Endothelial cell of umbilical vein (primary cell): ENCODE measurements around the gene ATP13A3. TPM values are rescaled to one million over a fixed set of nuclear protein-coding genes. Genes with fewer than 3 reads are reported as not detected.

Source experiments
- BruUV-seq: library from RNA; stranded (reverse); fragments of 400-500 nt; replicated peaks from 2 replicates; lab custom pipeline; 2021; lab: Mats Ljungman, UMichigan
- CTCF ChIA-PET: fragments of 300-600, 350-600 bp; sonication (Branson Sonifier 250); formaldehyde crosslinking; loops from one replicate; lab custom pipeline; 2021; ENCODE audit warnings: antibody characterized with exemption, inconsistent platforms; lab: Charles Lee
- POLR2A ChIA-PET: fragments of 300-600, 350-600 bp; sonication (Branson Sonifier 250); formaldehyde crosslinking; loops from one replicate; lab custom pipeline; 2021; ENCODE audit warnings: antibody characterized with exemption, inconsistent platforms; lab: Charles Lee
- DNase-seq: peaks from one replicate; pipeline ENCODE4 v3.0.0-alpha.2; 2011; ENCODE audit warnings: low read depth, low spot score
- FAIRE-seq: peaks from 2 replicates; lab custom pipeline; 2011; peaks lifted over from hg19 to GRCh38; lab: Jason Lieb, UNC
- H2AFZ ChIP-seq: 2 replicates; pipeline ENCODE4 v1.6.0; 2012; ENCODE audit warnings: low read depth, low read length, control low read depth, inconsistent platforms
- H3K27ac ChIP-seq: 2 replicates; pipeline ENCODE4 v1.5.1; 2011; ENCODE audit warnings: low read depth, mild to moderate bottlenecking, control low read depth, low read length, moderate library complexity; ENCODE audit not compliant: insufficient read depth
- H3K27me3 ChIP-seq, 2 experiments: 2 replicates each; pipeline versions ENCODE4 v1.6.0 to v1.6.1; 2011; ENCODE audit warnings: low read length in 2 of 2, mixed read lengths in 1 of 2; ENCODE audit not compliant: control insufficient read depth in 2 of 2, insufficient read depth in 2 of 2
- H3K36me3 ChIP-seq, 2 experiments: 2 replicates in 1 of 2; 3 replicates in 1 of 2; pipeline ENCODE4 v1.5.1; 2011; ENCODE audit warnings: low read length in 2 of 2, mild to moderate bottlenecking in 1 of 2, moderate library complexity in 1 of 2; ENCODE audit not compliant: control insufficient read depth in 2 of 2, insufficient read depth in 2 of 2; ENCODE audit errors: extremely low read depth in 1 of 2
- H3K4me1 ChIP-seq: 3 replicates; pipeline ENCODE4 v1.5.1; 2011; ENCODE audit warnings: mild to moderate bottlenecking, low read length; ENCODE audit not compliant: control insufficient read depth, insufficient read depth; ENCODE audit errors: extremely low read depth
- H3K4me2 ChIP-seq: 2 replicates; pipeline ENCODE4 v1.6.1; 2011; ENCODE audit warnings: low read length, control low read depth, mixed read lengths; ENCODE audit not compliant: insufficient read depth
- H3K4me3 ChIP-seq, 3 experiments: fragments of 200-600 bp in 1 of 3; sonication (generic), shearing (Covaris generic) in 1 of 3; replicated peaks in 1 of 3; 2 replicates each; pipeline ENCODE4 v1.5.1; 2011 to 2016; ENCODE audit warnings: control low read depth in 3 of 3, low read length in 3 of 3, mild to moderate bottlenecking in 2 of 3, inconsistent platforms in 1 of 3, low read depth in 1 of 3, moderate library complexity in 1 of 3; ENCODE audit not compliant: insufficient read depth in 1 of 3
- H3K79me2 ChIP-seq: 2 replicates; pipeline ENCODE4 v1.6.0; 2012; ENCODE audit warnings: low read length, inconsistent platforms; ENCODE audit not compliant: control insufficient read depth, insufficient read depth
- H3K9ac ChIP-seq: replicated peaks from 2 replicates; pipeline ENCODE3; 2011; ENCODE audit warnings: low read length, control low read depth; ENCODE audit not compliant: insufficient read depth; ENCODE audit errors: extremely low read depth
- H3K9me1 ChIP-seq: replicated peaks from 3 replicates; pipeline ENCODE4 v1.6.0; 2011; ENCODE audit warnings: mild to moderate bottlenecking, low read length; ENCODE audit not compliant: control insufficient read depth, insufficient read depth; ENCODE audit errors: extremely low read depth
- H3K9me3 ChIP-seq: replicated peaks from 2 replicates; pipeline ENCODE4 v1.5.1; 2012; ENCODE audit warnings: low read length, inconsistent platforms; ENCODE audit not compliant: control insufficient read depth, insufficient read depth
- H4K20me1 ChIP-seq: replicated peaks from 2 replicates; pipeline ENCODE3; 2011; ENCODE audit warnings: mild to moderate bottlenecking, low read length; ENCODE audit not compliant: control insufficient read depth, insufficient read depth; ENCODE audit errors: extremely low read depth
- EZH2 ChIP-seq: IDR thresholded peaks from 2 replicates; pipeline ENCODE4 v1.6.1; 2012; ENCODE audit warnings: borderline replicate concordance, low read depth, mild to moderate bottlenecking, moderate library complexity, low read length, inconsistent platforms; ENCODE audit not compliant: severe bottlenecking
- FOS ChIP-seq: IDR thresholded peaks from 2 replicates; pipeline ENCODE4 v1.6.1; 2011; ENCODE audit warnings: mild to moderate bottlenecking, low read length, moderate library complexity, borderline replicate concordance; ENCODE audit not compliant: insufficient read depth
- GATA2 ChIP-seq: IDR thresholded peaks from 2 replicates; pipeline ENCODE4 v1.7.0; 2011; ENCODE audit warnings: low read depth, mild to moderate bottlenecking, moderate library complexity, mixed read lengths, low read length; ENCODE audit not compliant: insufficient read length, insufficient read depth
- JUN ChIP-seq: IDR thresholded peaks from 2 replicates; pipeline ENCODE4 v1.6.1; 2011; ENCODE audit warnings: borderline replicate concordance, low read depth; ENCODE audit not compliant: insufficient read length, insufficient read depth
- MYC ChIP-seq: IDR thresholded peaks from one replicate; pipeline ENCODE4 v1.6.1; 2011; ENCODE audit warnings: mild to moderate bottlenecking, low read depth, low read length
- POLR2A ChIP-seq: IDR thresholded peaks from 2 replicates; pipeline ENCODE4 v1.6.1; 2012; ENCODE audit warnings: low read depth, mild to moderate bottlenecking, control low read depth, low read length
- POLR2AphosphoS5 ChIP-seq: IDR thresholded peaks from 2 replicates; pipeline ENCODE4 v1.6.1; 2012; ENCODE audit warnings: low read depth, mild to moderate bottlenecking, control low read depth, low read length, moderate library complexity; ENCODE audit not compliant: insufficient read depth
- dilution Hi-C: fragments of 300-500 bp; cut with MboI; formaldehyde crosslinking; loops from one replicate; pipeline ENCODE4 v1.15.0; 2019; ENCODE audit warnings: low sequenced_read_pairs; ENCODE audit not compliant: extremely low pct_ligation_motif_present
- intact Hi-C: fragments of 100-400 bp; cut with micrococcal nuclease; formaldehyde crosslinking; loops from one replicate; pipeline ENCODE4 v1.10.0; 2022
- polyA plus RNA-seq, 4 experiments: library from polyadenylated mRNA; depleted of rRNA in 3 of 4; stranded (reverse) in 3 of 4; unstranded in 1 of 4; fragments of >200 nt; gene quantifications; 2 replicates each; pipeline versions ENCODE4 v1.2.1 to v1.2.3, GENCODE V29; 2011 to 2012; ENCODE audit warnings: missing spikeins in 1 of 4
- total RNA-seq: library from RNA; stranded (reverse); gene quantifications from 2 replicates; pipeline ENCODE4 v1.2.3, GENCODE V29; 2021
- TF ChIP-seq, protein P1 (sequence below): IDR thresholded peaks from 2 replicates; pipeline ENCODE4 v1.6.1; 2011; ENCODE audit not compliant: insufficient read depth, insufficient read length
- TF ChIP-seq, protein P2 (sequence below), 2 donors: IDR thresholded peaks; 1 replicate in 1 of 2; 2 replicates in 1 of 2; pipeline ENCODE4 v1.5.1; 2011; ENCODE audit warnings: low read length in 2 of 2, mild to moderate bottlenecking in 2 of 2, moderate library complexity in 2 of 2, control low read depth in 1 of 2, inconsistent platforms in 1 of 2, low read depth in 1 of 2; ENCODE audit not compliant: insufficient read depth in 1 of 2; ENCODE audit errors: extremely low read depth in 1 of 2

Gene ATP13A3
- total and polyA plus RNA-seq, 2 donors (not counting 3 experiments of a cell fraction or from before 2014, with no cell fraction given) = 12.0 to 59.0 TPM

DNA sequence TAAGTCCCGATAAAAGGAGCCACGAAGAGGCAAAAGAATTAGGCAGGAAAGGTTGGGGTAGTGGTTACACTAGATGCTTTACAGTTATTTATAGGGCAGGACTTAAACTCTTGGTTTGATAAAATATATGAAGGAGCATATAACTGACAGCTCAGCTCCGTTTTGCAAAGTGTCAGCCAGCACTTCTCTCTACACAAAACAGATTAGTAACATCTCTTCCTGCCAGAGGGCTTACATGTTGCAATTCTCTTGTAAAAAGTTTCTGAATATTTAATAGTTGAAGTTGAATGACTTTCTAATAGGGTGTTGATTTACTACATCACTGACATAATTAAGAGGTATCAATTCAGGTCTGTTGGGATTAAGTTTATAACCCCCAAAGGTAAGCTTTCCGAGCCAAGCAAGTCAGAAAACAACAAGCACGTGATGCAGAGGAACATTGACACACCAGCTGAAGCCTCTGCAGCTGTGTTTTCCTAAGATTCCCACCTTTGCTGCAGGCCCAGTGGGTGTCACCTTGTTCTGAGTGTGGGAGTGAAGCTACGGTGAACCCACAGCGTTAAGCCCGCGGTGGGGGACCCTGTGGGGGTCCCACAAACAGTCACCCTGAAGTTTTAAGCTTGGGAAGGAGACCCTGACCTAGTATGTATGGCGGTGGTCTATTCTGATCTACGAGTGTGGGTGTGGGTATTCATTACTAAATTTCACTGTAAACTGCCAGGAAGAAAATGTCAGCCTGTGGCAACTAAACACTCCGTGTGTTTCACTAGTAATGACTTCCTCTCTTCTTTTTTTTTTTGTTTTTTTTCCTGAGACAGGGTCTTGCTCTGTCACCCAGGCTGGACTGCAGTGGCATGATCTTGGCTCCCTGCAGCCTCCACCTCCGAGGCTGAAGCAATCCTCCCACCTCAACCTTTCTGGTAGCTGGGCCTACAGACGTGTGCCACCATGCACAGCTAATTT lies 22.0 kb upstream of the ATP13A3 start:
- TF ChIP-seq, protein P1, sequence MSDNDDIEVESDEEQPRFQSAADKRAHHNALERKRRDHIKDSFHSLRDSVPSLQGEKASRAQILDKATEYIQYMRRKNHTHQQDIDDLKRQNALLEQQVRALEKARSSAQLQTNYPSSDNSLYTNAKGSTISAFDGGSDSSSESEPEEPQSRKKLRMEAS = no peak
- TF ChIP-seq JUN = no peak
- no peak for TF ChIP-seq POLR2A
- no peak for FAIRE-seq
- Histone ChIP-seq H3K9me1 (no peaks in the 10 kb centered on the region), H3K79me2 (no peaks in the 10 kb centered on the region), H3K27ac (no peak overlapping the region), H4K20me1 (no peaks in the 10 kb centered on the region), H3K4me1 (no peaks in the 10 kb centered on the region), H3K4me3 (no peak overlapping the region), H3K9ac (no peak overlapping the region), H3K27me3 (no peaks in the 10 kb centered on the region), H3K9me3 (no peaks in the 10 kb centered on the region), H3K4me2 (no peak overlapping the region), H3K36me3 (no peaks in the 10 kb centered on the region), H2AFZ (no peak overlapping the region)
- BruUV-seq = no TSS peak
- intact Hi-C loops (no loop called here), dilution Hi-C loops (no loop called here)
- DNase-seq = no peak
- POLR2A ChIA-PET = no interaction called here
- CTCF ChIA-PET = interaction anchor here (0.6 to 1.8 kb wide), 4 partner anchors 9 to 1314 kb away, joined by 3 to 7 read pairs (median 4); no protein-coding TSS in a partner anchor

DNA sequence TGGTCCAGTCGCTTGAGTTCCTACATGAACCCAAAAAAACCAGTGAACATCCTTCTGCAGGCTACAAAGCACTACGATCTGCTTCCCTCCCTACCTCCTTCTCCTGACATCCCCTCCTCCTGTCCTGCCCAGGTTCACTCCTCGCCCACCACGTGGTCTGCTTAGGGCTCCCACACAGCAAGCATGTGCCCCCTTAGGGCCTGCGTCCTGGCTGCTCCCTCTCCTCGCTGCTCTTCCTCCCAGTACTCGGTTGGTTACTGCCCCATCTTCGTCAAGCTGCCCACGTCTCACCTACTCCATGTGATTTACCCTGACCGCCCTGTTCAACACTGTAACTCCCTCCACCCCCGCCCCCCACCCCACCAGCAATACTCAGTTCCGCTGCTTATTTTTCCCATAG lies 20.8 kb upstream of the ATP13A3 start:
- TF ChIP-seq FOS (no peak), POLR2A (no peak), JUN (no peak), POLR2AphosphoS5 (no peak), EZH2 (no peak), GATA2 (no peak), MYC (no peak)
- TF ChIP-seq, protein P2, sequence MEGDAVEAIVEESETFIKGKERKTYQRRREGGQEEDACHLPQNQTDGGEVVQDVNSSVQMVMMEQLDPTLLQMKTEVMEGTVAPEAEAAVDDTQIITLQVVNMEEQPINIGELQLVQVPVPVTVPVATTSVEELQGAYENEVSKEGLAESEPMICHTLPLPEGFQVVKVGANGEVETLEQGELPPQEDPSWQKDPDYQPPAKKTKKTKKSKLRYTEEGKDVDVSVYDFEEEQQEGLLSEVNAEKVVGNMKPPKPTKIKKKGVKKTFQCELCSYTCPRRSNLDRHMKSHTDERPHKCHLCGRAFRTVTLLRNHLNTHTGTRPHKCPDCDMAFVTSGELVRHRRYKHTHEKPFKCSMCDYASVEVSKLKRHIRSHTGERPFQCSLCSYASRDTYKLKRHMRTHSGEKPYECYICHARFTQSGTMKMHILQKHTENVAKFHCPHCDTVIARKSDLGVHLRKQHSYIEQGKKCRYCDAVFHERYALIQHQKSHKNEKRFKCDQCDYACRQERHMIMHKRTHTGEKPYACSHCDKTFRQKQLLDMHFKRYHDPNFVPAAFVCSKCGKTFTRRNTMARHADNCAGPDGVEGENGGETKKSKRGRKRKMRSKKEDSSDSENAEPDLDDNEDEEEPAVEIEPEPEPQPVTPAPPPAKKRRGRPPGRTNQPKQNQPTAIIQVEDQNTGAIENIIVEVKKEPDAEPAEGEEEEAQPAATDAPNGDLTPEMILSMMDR (IDR thresholded peaks at IDR 0.05; ENCODE audit: extremely low read depth in 1 of 2, insufficient read depth in 1 of 2, low read depth in 1 of 2, low read length in 2 of 2) = no peak
- TF ChIP-seq, protein P1 = no peak
- Histone ChIP-seq H4K20me1 (no peaks in the 10 kb centered on the region), H3K4me3 (no peak overlapping the region), H3K27ac (no peak overlapping the region), H3K79me2 (no peaks in the 10 kb centered on the region), H3K36me3 (no peaks in the 10 kb centered on the region), H3K4me1 (no peaks in the 10 kb centered on the region), H3K9me1 (no peaks in the 10 kb centered on the region), H3K27me3 (no peaks in the 10 kb centered on the region), H3K4me2 (no peak overlapping the region), H3K9me3 (no peaks in the 10 kb centered on the region), H2AFZ (no peak overlapping the region), H3K9ac (no peak overlapping the region)
- FAIRE-seq (no peak), DNase-seq (no peak)
- BruUV-seq = no TSS peak
- dilution Hi-C loops = no loop called here
- ChIA-PET POLR2A (no interaction called here), CTCF (no interaction called here)
- intact Hi-C loops = no loop called here
